Colonic mucosa (tissue), 4 donors: ENCODE measurements around the gene DCP1A. TPM values are rescaled to one million over a fixed set of nuclear protein-coding genes. Genes with fewer than 3 reads are reported as not detected.
A peak's percentile ranks its signal among the peaks of the same experiment; 100 is the strongest.
"Not testable (repeated sequence)": the region's sequence is repeated elsewhere in the genome, so short reads cannot be mapped to it uniquely, and the experiment has no call there.

Source experiments
- DNase-seq: peaks from one replicate; pipeline ENCODE4 v3.0.0-alpha.2; 2020
- H3K27ac ChIP-seq: fragments of 200-600 bp; one replicate; pipeline ENCODE4 v1.8.0; 2021
- H3K27me3 ChIP-seq: fragments of 200-600 bp; one replicate; pipeline ENCODE4 v1.8.0; 2021
- H3K36me3 ChIP-seq: fragments of 200-600 bp; one replicate; pipeline ENCODE4 v1.8.0; 2021
- H3K4me1 ChIP-seq: fragments of 200-600 bp; one replicate; pipeline ENCODE4 v1.8.0; 2021; ENCODE audit warnings: mild to moderate bottlenecking
- H3K4me3 ChIP-seq: fragments of 200-600 bp; one replicate; pipeline ENCODE4 v1.8.0; 2021
- H3K9ac ChIP-seq, 2 donors: one replicate each; pipeline ENCODE4 v1.7.0; 2013; ENCODE audit warnings: control low read depth in 2 of 2, low read depth in 2 of 2, low read length in 2 of 2
- H3K9me3 ChIP-seq: fragments of 200-600 bp; one replicate; pipeline ENCODE4 v1.8.0; 2021
- CTCF ChIP-seq: fragments of 200-600 bp; IDR thresholded peaks from one replicate; pipeline ENCODE4 v1.8.0; 2022; ENCODE audit warnings: antibody characterized with exemption, mild to moderate bottlenecking
- intact Hi-C: fragments of 100-400 bp; cut with DNase I; formaldehyde crosslinking; loops from one replicate; pipeline ENCODE4 v1.14.1; 2022
- total RNA-seq, 2 donors: library from RNA; stranded (reverse); fragmentation: NEBNext Ultra II Directional in 1 of 2; extraction: Animal tissue kit (Norgen Biotek cat#: 25700) in 1 of 2; gene quantifications; one replicate each; pipeline ENCODE4 v1.2.1, GENCODE V29; 2021
- donor health status: healthy.
- donor health status: DM: no; HTN: no; CAD: no.
- donor health status: DM: no; HTN: no; CAD: no.

Gene DCP1A
- total RNA-seq, 2 donors from 2014 or later, result 20.6 to 24.5 TPM

GRCh38 chr3:53278667-53279066, 68.7 kb downstream of the DCP1A start:
- DNase-seq, result no peak
- intact Hi-C loops, result no loop called here
- TF ChIP-seq CTCF, result no peak
- no peaks in the 10 kb centered on the region for H3K36me3 ChIP-seq
- no peaks in the 10 kb centered on the region for H3K4me1 ChIP-seq
- no peaks in the 10 kb centered on the region for H3K9me3 ChIP-seq
- H3K9ac ChIP-seq, result no peak overlapping the region
- H3K27me3 ChIP-seq, result no peaks in the 10 kb centered on the region
- no peak overlapping the region for H3K4me3 ChIP-seq
- H3K27ac ChIP-seq, result no peak overlapping the region

GRCh38 chr3:53274938-53275605, 72.3 kb downstream of the DCP1A start:
- intact Hi-C loops, result no loop called here
- H3K9ac ChIP-seq, result no peak overlapping the region
- peaks cover 3% of the 10 kb centered on the region for H3K4me1 ChIP-seq
- no peak for DNase-seq
- H3K36me3 ChIP-seq, result no peaks in the 10 kb centered on the region
- no peaks in the 10 kb centered on the region for H3K27me3 ChIP-seq
- no peaks in the 10 kb centered on the region for H3K9me3 ChIP-seq
- H3K4me3 ChIP-seq, result no peak overlapping the region
- TF ChIP-seq CTCF, result no peak
- no peak overlapping the region for H3K27ac ChIP-seq

- Histone ChIP-seq H3K27me3 (no peaks in the 10 kb centered on the region), H3K4me3 (no peak overlapping the region), H3K4me1 (peaks cover 6% of the 10 kb centered on the region), H3K27ac (no peak overlapping the region), H3K9me3 (no peaks in the 10 kb centered on the region), H3K9ac (no peak overlapping the region), H3K36me3 (no peaks in the 10 kb centered on the region)
- no peak for TF ChIP-seq CTCF
- intact Hi-C loops, result no loop called here
- DNase-seq, result no peak
Measured at GRCh38 chr3:53273146-53273670, 74.1 kb downstream of the DCP1A start.

- no peak overlapping the region for H3K4me3 ChIP-seq
- H3K9me3 ChIP-seq, result no peaks in the 10 kb centered on the region
- H3K27ac ChIP-seq, result peak overlapping the region; percentile 74
- no peaks in the 10 kb centered on the region for H3K27me3 ChIP-seq
- H3K36me3 ChIP-seq, result no peaks in the 10 kb centered on the region
- intact Hi-C loops, result no loop called here
- no peak overlapping the region for H3K9ac ChIP-seq
- peaks cover 6% of the 10 kb centered on the region for H3K4me1 ChIP-seq
- peak; percentile 75 for DNase-seq
- TF ChIP-seq CTCF, result no peak
Measured at GRCh38 chr3:53269888-53270880, 77.2 kb downstream of the DCP1A start.

- H3K27me3 ChIP-seq, H3K9ac ChIP-seq, H3K4me1 ChIP-seq, H3K27ac ChIP-seq, H3K36me3 ChIP-seq, H3K4me3 ChIP-seq, DNase-seq, intact Hi-C loops, H3K9me3 ChIP-seq: not testable (repeated sequence)
Measured at GRCh38 chr3:53269193-53269592, 78.2 kb downstream of the DCP1A start.
